CD14-positive monocyte (primary cell): ENCODE measurements around the gene C16orf95. TPM values are rescaled to one million over a fixed set of nuclear protein-coding genes. Genes with fewer than 3 reads are reported as not detected.

Experiments used
- DNase-seq, 3 donors: peaks; one replicate each; pipeline ENCODE4 v3.0.0-alpha.2; 2011 to 2022
- H2AFZ ChIP-seq: 2 replicates; pipeline ENCODE4 v1.6.0; 2012; ENCODE audit warnings: mild to moderate bottlenecking, low read depth, low read length, inconsistent platforms; ENCODE audit not compliant: insufficient read depth, poor library complexity, severe bottlenecking
- H3K27ac ChIP-seq, 2 donors: 1 replicate in 1 of 2; 2 replicates in 1 of 2; pipeline ENCODE4 v1.5.1; 2012 to 2013; ENCODE audit warnings: low read length in 2 of 2, control low read depth in 1 of 2, inconsistent platforms in 1 of 2, low read depth in 1 of 2, mild to moderate bottlenecking in 1 of 2
- H3K27me3 ChIP-seq, 2 donors: one replicate each; pipeline versions ENCODE4 v1.6.0 to v1.6.1; 2011 to 2013; ENCODE audit warnings: low read length in 2 of 2; ENCODE audit not compliant: control insufficient read depth in 2 of 2, insufficient read depth in 2 of 2
- H3K36me3 ChIP-seq, 2 donors: replicated peaks in 1 of 2; 1 replicate in 1 of 2; 2 replicates in 1 of 2; pipeline versions ENCODE4 v1.5.1 to v1.6.1; 2012 to 2013; ENCODE audit warnings: low read length in 2 of 2, control low read depth in 1 of 2, inconsistent platforms in 1 of 2, mild to moderate bottlenecking in 1 of 2; ENCODE audit not compliant: insufficient read depth in 2 of 2, control insufficient read depth in 1 of 2
- H3K4me1 ChIP-seq, 2 donors: 1 replicate in 1 of 2; 2 replicates in 1 of 2; pipeline versions ENCODE4 v1.5.1 to v1.6.1; 2012 to 2013; ENCODE audit warnings: low read length in 2 of 2, control low read depth in 1 of 2, inconsistent platforms in 1 of 2, mild to moderate bottlenecking in 1 of 2, moderate library complexity in 1 of 2; ENCODE audit not compliant: insufficient read depth in 2 of 2, control insufficient read depth in 1 of 2
- H3K4me2 ChIP-seq: replicated peaks from 2 replicates; pipeline ENCODE3; 2012; ENCODE audit warnings: low read length, moderate library complexity, mild to moderate bottlenecking; ENCODE audit not compliant: poor library complexity, severe bottlenecking; ENCODE audit errors: extremely low read depth
- H3K4me3 ChIP-seq, 3 experiments: fragments of 200-600 bp in 1 of 3; sonication (generic) in 1 of 3; replicated peaks in 1 of 3; 1 replicate in 2 of 3; 2 replicates in 1 of 3; pipeline ENCODE4 v1.5.1; 2011 to 2013; ENCODE audit warnings: low read length in 3 of 3, mild to moderate bottlenecking in 3 of 3, control low read depth in 2 of 3, low read depth in 2 of 3, inconsistent platforms in 1 of 3, moderate library complexity in 1 of 3
- H3K79me2 ChIP-seq: 2 replicates; pipeline ENCODE4 v1.6.0; 2012; ENCODE audit warnings: mild to moderate bottlenecking, control low read depth, inconsistent platforms, low read length, moderate library complexity; ENCODE audit not compliant: insufficient read depth
- H3K9ac ChIP-seq: 2 replicates; pipeline ENCODE4 v1.6.0; 2017; ENCODE audit warnings: low read length, mild to moderate bottlenecking; ENCODE audit not compliant: insufficient read depth, poor library complexity, severe bottlenecking
- H3K9me3 ChIP-seq, 2 donors: replicated peaks in 1 of 2; 1 replicate in 1 of 2; 2 replicates in 1 of 2; pipeline versions ENCODE4 v1.5.1 to v1.6.1; 2012 to 2013; ENCODE audit warnings: low read length in 2 of 2, control low read depth in 1 of 2; ENCODE audit not compliant: control insufficient read depth in 1 of 2, insufficient read depth in 1 of 2
- H4K20me1 ChIP-seq: 2 replicates; pipeline ENCODE4 v1.6.0; 2012; ENCODE audit warnings: mild to moderate bottlenecking, low read length, control low read depth, moderate library complexity; ENCODE audit not compliant: insufficient read depth
- H3K27ac Mint-ChIP-seq, 7 donors: one replicate each; pipeline ENCODE4 v1.8.0; 2020; ENCODE audit warnings: mild to moderate bottlenecking in 7 of 7, mixed read lengths in 7 of 7, moderate library complexity in 6 of 7, inconsistent platforms in 2 of 7
- H3K27me3 Mint-ChIP-seq, 3 donors: one replicate each; pipeline ENCODE4 v1.8.0; 2021 to 2022; ENCODE audit warnings: low read depth in 3 of 3, mild to moderate bottlenecking in 3 of 3, mixed read lengths in 3 of 3, moderate library complexity in 3 of 3, inconsistent platforms in 1 of 3
- H3K36me3 Mint-ChIP-seq, 2 donors: one replicate each; pipeline ENCODE4 v1.8.0; 2020; ENCODE audit warnings: mixed read lengths in 2 of 2, inconsistent platforms in 1 of 2, mild to moderate bottlenecking in 1 of 2
- H3K4me1 Mint-ChIP-seq: one replicate; pipeline ENCODE4 v1.8.0; 2020; ENCODE audit warnings: mild to moderate bottlenecking, mixed read lengths
- H3K4me3 Mint-ChIP-seq, 2 donors: one replicate each; pipeline ENCODE4 v1.8.0; 2020; ENCODE audit warnings: mild to moderate bottlenecking in 2 of 2, mixed read lengths in 2 of 2, moderate library complexity in 1 of 2
- H3K9me3 Mint-ChIP-seq, 7 donors: one replicate each; pipeline ENCODE4 v1.8.0; 2020 to 2022; ENCODE audit warnings: mixed read lengths in 7 of 7, mild to moderate bottlenecking in 6 of 7, moderate library complexity in 6 of 7, inconsistent platforms in 2 of 7
- CTCF ChIP-seq: fragments of 200-600 bp; IDR thresholded peaks from one replicate; pipeline ENCODE4 v1.8.0; 2022; ENCODE audit warnings: antibody characterized with exemption, mild to moderate bottlenecking
- WGBS: methylation state at CpG from one replicate; pipeline ENCODE4 v1.1.5; 2013; ENCODE audit warnings: missing lambda C conversion rate; ENCODE audit not compliant: insufficient coverage; 5-methylcytosine and 5-hydroxymethylcytosine counted together
- intact Hi-C, 2 donors: fragments of 100-400 bp; cut with micrococcal nuclease; formaldehyde crosslinking; loops; one replicate each; pipeline versions ENCODE4 v1.15.0 to v1.15.1; 2023
- polyA plus RNA-seq, 3 donors: library from polyadenylated mRNA; depleted of rRNA in 1 of 3; unstranded in 2 of 3; stranded (reverse) in 1 of 3; fragments of 300-500 nt in 2 of 3; fragments of >200 nt in 1 of 3; fragmentation: Illumina TruSeq in 2 of 3; gene quantifications; 1 replicate in 2 of 3; 2 replicates in 1 of 3; pipeline ENCODE4 v1.2.3, GENCODE V29; 2012 to 2021

The C16orf95 gene
- polyA plus RNA-seq, 3 donors = 0.89 to 1.9 (median 1.7) TPM

DNA sequence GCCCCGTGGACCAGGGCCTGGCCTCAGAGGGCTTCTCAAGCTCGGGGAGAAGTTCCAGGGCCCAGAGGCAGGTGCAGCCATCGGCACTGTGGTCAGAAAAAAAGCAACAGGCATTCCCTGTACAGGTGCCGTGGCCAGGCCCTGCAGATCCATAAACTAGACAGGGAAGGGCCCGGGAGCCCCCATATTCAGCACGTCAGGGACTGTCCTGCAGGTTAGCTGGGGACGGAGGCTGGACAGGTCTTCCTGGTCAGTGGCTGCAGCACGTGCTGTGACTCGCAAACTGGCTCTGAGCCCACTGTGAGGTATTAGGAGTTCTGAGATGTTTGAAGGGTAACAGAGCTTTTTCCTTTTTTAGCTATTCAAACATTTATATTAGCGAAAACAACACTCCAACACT is 15.0 kb upstream of the C16orf95 start:
- no peak for DNase-seq
- Mint-ChIP-seq H3K4me3 (no peak overlapping the region), H3K36me3 (peaks cover 37 to 42% of the 10 kb centered on the region in 2 donors)

GRCh38 chr16:87331241-87331801 is 14.1 kb upstream of the C16orf95 start:
- no peak overlapping the region for H2AFZ ChIP-seq
- TF ChIP-seq CTCF = no peak
- no peak overlapping the region for H3K4me3 ChIP-seq
- H3K4me2 ChIP-seq = no peak overlapping the region
- peaks cover 4 to 23% of the 10 kb centered on the region in 2 donors for H3K36me3 ChIP-seq
- H3K4me1 Mint-ChIP-seq = no peaks in the 10 kb centered on the region
- no peaks in the 10 kb centered on the region for H3K9me3 ChIP-seq
- H3K27ac ChIP-seq = no peak overlapping the region
- peak overlapping the region in 1 of 7 donors; percentile 53 for H3K27ac Mint-ChIP-seq
- no peaks in the 10 kb centered on the region for H3K27me3 ChIP-seq
- H4K20me1 ChIP-seq = no peaks in the 10 kb centered on the region
- H3K36me3 Mint-ChIP-seq = peaks cover 34 to 42% of the 10 kb centered on the region in 2 donors
- no peak for DNase-seq
- intact Hi-C loops = no loop called here
- 96% methylated on average over 31 of the region's 31 CpGs for WGBS
- peaks cover 4 to 12% (median 5%) of the 10 kb centered on the region in 3 donors for H3K27me3 Mint-ChIP-seq
- H3K79me2 ChIP-seq = no peaks in the 10 kb centered on the region
- H3K9ac ChIP-seq = no peak overlapping the region
- H3K4me3 Mint-ChIP-seq = no peak overlapping the region
- H3K9me3 Mint-ChIP-seq = no peaks in the 10 kb centered on the region
- H3K4me1 ChIP-seq = no peaks in the 10 kb centered on the region

More for the DNA sequence above, 15.0 kb upstream of the C16orf95 start:
- Histone ChIP-seq H3K4me1 (peaks cover 0 to under 1% of the 10 kb centered on the region in 2 donors), H3K9me3 (no peaks in the 10 kb centered on the region), H4K20me1 (no peaks in the 10 kb centered on the region), H3K4me2 (no peak overlapping the region), H3K4me3 (no peak overlapping the region), H3K27me3 (no peaks in the 10 kb centered on the region), H3K79me2 (no peaks in the 10 kb centered on the region), H3K36me3 (peaks cover 4 to 23% of the 10 kb centered on the region in 2 donors), H3K9ac (no peak overlapping the region), H3K27ac (no peak overlapping the region), H2AFZ (no peak overlapping the region)
- H3K27me3 Mint-ChIP-seq = peaks cover 5 to 11% (median 5%) of the 10 kb centered on the region in 3 donors
- TF ChIP-seq CTCF = no peak
- no peak overlapping the region for H3K27ac Mint-ChIP-seq
- 97% methylated on average over 5 of the region's 10 CpGs for WGBS
- no peaks in the 10 kb centered on the region for H3K9me3 Mint-ChIP-seq
- peaks cover 5% of the 10 kb centered on the region for H3K4me1 Mint-ChIP-seq
- intact Hi-C loops = no loop called here
